Neuronal stem cell (in vitro differentiated cells): ENCODE data around the gene CTXND1.

Experiments used
- DNase-seq: peaks from one replicate; pipeline ENCODE4 v3.0.0-alpha.2; 2013; ENCODE audit warnings: low spot score
- H2AFZ ChIP-seq: one replicate; pipeline ENCODE4 v1.6.1; 2013; ENCODE audit warnings: mild to moderate bottlenecking, low read length, inconsistent platforms
- H2AK5ac ChIP-seq: 2 replicates; pipeline ENCODE4 v1.6.1; 2013; ENCODE audit warnings: low read depth, mild to moderate bottlenecking, inconsistent platforms, low read length, moderate library complexity, mixed read lengths
- H2BK120ac ChIP-seq: 2 replicates; pipeline ENCODE4 v1.6.1; 2013; ENCODE audit warnings: low read depth, mild to moderate bottlenecking, inconsistent platforms, low read length, moderate library complexity, mixed read lengths
- H2BK12ac ChIP-seq: one replicate; pipeline ENCODE4 v1.6.1; 2013; ENCODE audit warnings: low read length, inconsistent platforms
- H2BK15ac ChIP-seq: 2 replicates; pipeline ENCODE4 v1.6.1; 2013; ENCODE audit warnings: mild to moderate bottlenecking, low read length, inconsistent platforms, mixed read lengths
- H2BK5ac ChIP-seq: one replicate; pipeline ENCODE4 v1.6.1; 2013; ENCODE audit warnings: inconsistent platforms, mild to moderate bottlenecking, low read length, moderate library complexity
- H3K14ac ChIP-seq: one replicate; pipeline ENCODE4 v1.6.1; 2013; ENCODE audit warnings: low read length, inconsistent platforms
- H3K18ac ChIP-seq: 2 replicates; pipeline ENCODE4 v1.6.1; 2013; ENCODE audit warnings: low read length, inconsistent platforms
- H3K23ac ChIP-seq: 2 replicates; pipeline ENCODE4 v1.6.1; 2013; ENCODE audit warnings: low read depth, mild to moderate bottlenecking, mixed read lengths, low read length, inconsistent platforms; ENCODE audit not compliant: poor library complexity
- H3K27ac ChIP-seq: replicated peaks from 3 replicates; pipeline ENCODE4 v1.5.1; 2013; ENCODE audit warnings: low read length, inconsistent platforms
- H3K27me3 ChIP-seq, 3 experiments: 2 replicates each; pipeline ENCODE4 v1.6.1; 2013; ENCODE audit warnings: low read length in 3 of 3, mild to moderate bottlenecking in 2 of 3, inconsistent platforms in 1 of 3, low read depth in 1 of 3, mixed read lengths in 1 of 3, moderate library complexity in 1 of 3; ENCODE audit not compliant: control insufficient read depth in 3 of 3, insufficient read depth in 3 of 3
- H3K36me3 ChIP-seq, 2 donors: replicated peaks in 1 of 2; 2 replicates each; pipeline ENCODE4 v1.6.1; 2013; ENCODE audit warnings: low read length in 2 of 2; ENCODE audit not compliant: control insufficient read depth in 2 of 2, insufficient read depth in 2 of 2
- H3K4ac ChIP-seq: 2 replicates; pipeline ENCODE4 v1.6.1; 2013; ENCODE audit warnings: inconsistent platforms, mild to moderate bottlenecking, low read length, moderate library complexity
- H3K4me1 ChIP-seq, 2 donors: 1 replicate in 1 of 2; 2 replicates in 1 of 2; pipeline ENCODE4 v1.6.1; 2013; ENCODE audit warnings: low read length in 2 of 2, low read depth in 1 of 2; ENCODE audit not compliant: control insufficient read depth in 2 of 2, insufficient read depth in 1 of 2
- H3K4me2 ChIP-seq: one replicate; pipeline ENCODE4 v1.6.1; 2013; ENCODE audit warnings: mild to moderate bottlenecking, low read length, inconsistent platforms; ENCODE audit not compliant: insufficient read depth, poor library complexity, severe bottlenecking
- H3K4me3 ChIP-seq, 2 donors: 2 replicates each; pipeline ENCODE4 v1.5.1; 2013; ENCODE audit warnings: low read length in 2 of 2, mild to moderate bottlenecking in 2 of 2, inconsistent platforms in 1 of 2, moderate library complexity in 1 of 2
- H3K79me1 ChIP-seq: one replicate; pipeline ENCODE4 v1.6.1; 2013; ENCODE audit warnings: low read depth, mild to moderate bottlenecking, inconsistent platforms, low read length, moderate library complexity
- H3K9ac ChIP-seq: one replicate; pipeline ENCODE4 v1.6.1; 2013; ENCODE audit warnings: mild to moderate bottlenecking, low read depth, low read length, inconsistent platforms; ENCODE audit not compliant: poor library complexity
- H3K9me3 ChIP-seq, 2 donors: replicated peaks in 1 of 2; 2 replicates each; pipeline versions ENCODE3 to v1.6.1; 2013; ENCODE audit warnings: low read length in 2 of 2, mild to moderate bottlenecking in 2 of 2, inconsistent platforms in 1 of 2, low read depth in 1 of 2, mixed read lengths in 1 of 2, moderate library complexity in 1 of 2; ENCODE audit not compliant: control insufficient read depth in 2 of 2, insufficient read depth in 1 of 2
- H4K8ac ChIP-seq: one replicate; pipeline ENCODE4 v1.6.1; 2013; ENCODE audit warnings: low read depth, mild to moderate bottlenecking, inconsistent platforms, low read length, moderate library complexity
- H4K91ac ChIP-seq: one replicate; pipeline ENCODE4 v1.6.1; 2013; ENCODE audit warnings: low read length, low read depth, mild to moderate bottlenecking, inconsistent platforms; ENCODE audit not compliant: poor library complexity
- WGBS, 2 donors: extraction: QIAGEN DNeasy Blood & Tissue Kit; methylation state at CpG; one replicate each; pipeline ENCODE4 v1.1.7; 2013; ENCODE audit warnings: missing lambda C conversion rate in 2 of 2, mixed read lengths in 1 of 2; ENCODE audit not compliant: insufficient read length in 2 of 2, insufficient replicate concordance in 1 of 2; ENCODE audit errors: extremely low coverage in 2 of 2; 5-methylcytosine and 5-hydroxymethylcytosine counted together

The CTXND1 gene

DNA sequence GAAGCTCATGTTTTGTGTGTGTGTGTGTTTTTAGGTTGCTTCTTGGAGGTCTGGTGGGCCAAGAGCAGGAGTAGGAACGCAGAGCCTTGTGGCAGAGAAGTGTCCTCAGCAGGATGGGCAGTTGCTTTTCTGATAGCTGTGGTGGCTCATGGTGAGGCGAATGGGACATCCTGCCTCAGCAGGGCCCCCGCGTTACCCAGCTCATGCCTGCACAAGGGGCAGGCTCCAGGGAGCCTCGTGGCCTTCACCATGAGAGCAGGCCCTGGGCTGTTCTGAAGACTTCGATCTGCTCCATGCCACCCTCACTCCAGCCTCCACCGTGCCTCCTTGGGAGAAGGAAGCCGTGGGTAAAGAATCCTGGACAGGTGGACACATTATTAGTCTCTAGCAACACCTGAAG, 33.4 kb upstream of the CTXND1 start:
- Histone ChIP-seq H3K23ac (no peak overlapping the region), H3K27ac (no peak overlapping the region), H2BK5ac (no peak overlapping the region), H2AFZ (no peak overlapping the region), H3K18ac (no peak overlapping the region), H3K79me1 (no peaks in the 10 kb centered on the region), H4K91ac (no peak overlapping the region), H3K27me3 (peaks cover 0 to 2% (median 0%) of the 10 kb centered on the region in 3 experiments), H2BK12ac (no peak overlapping the region), H2BK15ac (no peak overlapping the region), H3K14ac (no peak overlapping the region), H3K4me3 (no peak overlapping the region), H3K4me2 (no peak overlapping the region), H3K36me3 (no peaks in the 10 kb centered on the region), H4K8ac (no peak overlapping the region), H3K9me3 (no peaks in the 10 kb centered on the region), H3K9ac (no peak overlapping the region), H3K4me1 (peaks cover 4 to 6% of the 10 kb centered on the region in 2 donors), H2BK120ac (no peak overlapping the region), H3K4ac (no peak overlapping the region), H2AK5ac (no peak overlapping the region)
- no peak for DNase-seq
- WGBS, 2 donors, result no CpG with 5 or more reads among the region's 8 CpGs

- WGBS, 2 donors, result no CpG with 5 or more reads among the region's 3 CpGs
- H2BK120ac ChIP-seq, result no peak overlapping the region
- H2BK5ac ChIP-seq, result no peak overlapping the region
Measured at GRCh38 chr15:80283531-80283930, 31.5 kb upstream of the CTXND1 start.

DNA sequence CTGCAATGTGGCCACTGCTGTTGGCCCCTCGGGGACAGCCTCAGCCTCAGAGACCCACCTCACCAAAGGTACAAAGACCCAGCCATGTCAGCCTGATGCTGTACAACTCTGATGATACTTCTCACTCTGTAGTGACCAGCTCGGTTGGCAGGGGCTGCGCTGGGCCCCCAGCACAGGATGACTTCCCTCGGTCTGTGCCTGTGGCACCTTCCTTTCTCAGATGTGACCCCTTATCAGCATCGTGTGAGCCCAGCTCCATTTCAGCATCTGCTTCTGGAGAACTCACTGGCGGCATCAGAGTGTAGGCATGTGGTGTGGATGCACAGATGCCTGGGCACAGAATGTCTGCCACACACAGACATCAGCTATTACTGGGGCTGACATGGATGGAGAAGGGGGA, 25.1 kb upstream of the CTXND1 start:
- no peak overlapping the region for H2AK5ac ChIP-seq
- no CpG with 5 or more reads among the region's 6 CpGs for WGBS, 2 donors
- H3K27ac ChIP-seq, result no peak overlapping the region
- no peak overlapping the region for H3K4ac ChIP-seq
- no peak for DNase-seq
- H3K9me3 ChIP-seq, result no peaks in the 10 kb centered on the region
- H3K79me1 ChIP-seq, result no peaks in the 10 kb centered on the region
- peak overlapping the region; percentile 68 for H2BK5ac ChIP-seq
- no peak overlapping the region for H2BK120ac ChIP-seq
- H3K36me3 ChIP-seq, result no peaks in the 10 kb centered on the region
- H2AFZ ChIP-seq, result no peak overlapping the region
- H3K27me3 ChIP-seq, result peaks cover 0 to 13% (median 0%) of the 10 kb centered on the region in 3 experiments
- no peak overlapping the region for H3K4me2 ChIP-seq
- no peak overlapping the region for H4K8ac ChIP-seq
- peak overlapping the region; percentile 27 for H3K9ac ChIP-seq
- H2BK12ac ChIP-seq, result no peak overlapping the region
- peaks cover 0 to 3% of the 10 kb centered on the region in 2 donors for H3K4me1 ChIP-seq
- H2BK15ac ChIP-seq, result peak overlapping the region; percentile 19
- no peak overlapping the region for H3K23ac ChIP-seq
- H3K4me3 ChIP-seq, result no peak overlapping the region
- H3K18ac ChIP-seq, result no peak overlapping the region
- peak overlapping the region; percentile 9 for H3K14ac ChIP-seq
- no peak overlapping the region for H4K91ac ChIP-seq

More at GRCh38 chr15:80283531-80283930, 31.5 kb upstream of the CTXND1 start:
- no peak overlapping the region for H3K4me3 ChIP-seq
- peaks cover 0 to 3% of the 10 kb centered on the region in 2 donors for H3K4me1 ChIP-seq
- no peak overlapping the region for H2BK12ac ChIP-seq
- no peak for DNase-seq
- no peak overlapping the region for H2AFZ ChIP-seq
- no peak overlapping the region for H3K18ac ChIP-seq
- no peak overlapping the region for H4K8ac ChIP-seq
- H3K23ac ChIP-seq, result no peak overlapping the region
- no peak overlapping the region for H3K9ac ChIP-seq
- H3K4me2 ChIP-seq, result no peak overlapping the region
- no peak overlapping the region for H3K27ac ChIP-seq
- H3K14ac ChIP-seq, result no peak overlapping the region
- H2BK15ac ChIP-seq, result no peak overlapping the region
- no peaks in the 10 kb centered on the region for H3K9me3 ChIP-seq
- no peaks in the 10 kb centered on the region for H3K79me1 ChIP-seq
- no peak overlapping the region for H4K91ac ChIP-seq
- peaks cover 0 to 2% (median 0%) of the 10 kb centered on the region in 3 experiments for H3K27me3 ChIP-seq
- H2AK5ac ChIP-seq, result no peak overlapping the region
- H3K4ac ChIP-seq, result no peak overlapping the region
- no peaks in the 10 kb centered on the region for H3K36me3 ChIP-seq

DNA sequence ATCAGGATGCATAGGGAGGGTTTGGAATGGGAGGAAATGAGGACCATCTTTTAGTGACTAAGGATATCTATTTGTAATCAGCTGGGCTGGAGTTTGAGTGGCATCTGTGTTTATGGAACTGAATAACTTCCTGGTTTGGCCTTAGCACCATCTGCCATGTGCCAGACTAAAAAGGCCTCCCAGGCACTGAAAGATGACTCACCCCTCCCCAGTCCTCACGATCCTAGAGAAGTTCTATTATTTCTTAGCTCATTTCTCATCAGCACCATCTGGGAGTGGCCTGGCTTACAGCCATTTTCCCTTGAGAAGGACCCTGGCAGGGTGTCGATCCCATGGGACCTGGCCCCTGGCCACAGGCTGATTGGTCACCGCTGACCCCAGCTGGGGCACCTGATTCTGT, 23.9 kb upstream of the CTXND1 start:
- H4K91ac ChIP-seq, result no peak overlapping the region

More for the DNA sequence above, 23.9 kb upstream of the CTXND1 start:
- Histone ChIP-seq H3K4me3 (no peak overlapping the region), H3K9ac (no peak overlapping the region), H3K36me3 (no peaks in the 10 kb centered on the region), H3K79me1 (no peaks in the 10 kb centered on the region), H3K27ac (no peak overlapping the region), H2BK12ac (no peak overlapping the region), H3K9me3 (no peaks in the 10 kb centered on the region), H3K4me2 (no peak overlapping the region), H3K27me3 (peaks cover 0 to 14% (median 0%) of the 10 kb centered on the region in 3 experiments), H2BK120ac (no peak overlapping the region), H2BK5ac (no peak overlapping the region), H3K4me1 (peaks cover 0 to under 1% of the 10 kb centered on the region in 2 donors), H2AFZ (no peak overlapping the region), H4K8ac (no peak overlapping the region), H3K4ac (no peak overlapping the region), H3K23ac (no peak overlapping the region), H2BK15ac (no peak overlapping the region), H3K14ac (no peak overlapping the region), H2AK5ac (no peak overlapping the region), H3K18ac (no peak overlapping the region)
- no peak for DNase-seq
- no CpG with 5 or more reads among the region's 3 CpGs for WGBS, 2 donors
